Activated T-cell treated with anti-CD3 and anti-CD28 coated beads for 48 hours (primary cell): ENCODE measurements around the gene DPEP1.
"Not testable (repeated sequence)": the region's sequence is repeated elsewhere in the genome, so short reads cannot be mapped to it uniquely, and the experiment has no call there.

Source experiments
- DNase-seq: peaks from one replicate; pipeline ENCODE4 v3.0.0-alpha.2; 2020; ENCODE audit warnings: low read depth

Gene DPEP1

GRCh38 chr16:89619840-89620239, 6.4 kb downstream of the DPEP1 start:
- DNase-seq = no peak

- DNase-seq = no peak
Measured at GRCh38 chr16:89620406-89620841, 7.0 kb downstream of the DPEP1 start.

GRCh38 chr16:89621136-89621697, 7.8 kb downstream of the DPEP1 start:
- DNase-seq = no peak

GRCh38 chr16:89621698-89622409, 8.4 kb downstream of the DPEP1 start:
- no peak for DNase-seq

- DNase-seq = no peak
Measured at GRCh38 chr16:89623511-89624261, 10.2 kb downstream of the DPEP1 start.

- DNase-seq = no peak
Measured at GRCh38 chr16:89624777-89625761, 11.6 kb downstream of the DPEP1 start.

GRCh38 chr16:89629827-89630610, 16.6 kb downstream of the DPEP1 start:
- DNase-seq = no peak

- no peak for DNase-seq
Measured at GRCh38 chr16:89633064-89633631, 19.7 kb downstream of the DPEP1 start.

- DNase-seq = not testable (repeated sequence)
Measured at GRCh38 chr16:89634463-89635385, 21.3 kb downstream of the DPEP1 start.

GRCh38 chr16:89636663-89637062, 23.2 kb downstream of the DPEP1 start:
- no peak for DNase-seq

- DNase-seq = no peak
Measured at GRCh38 chr16:89637379-89637778, 23.9 kb downstream of the DPEP1 start.

GRCh38 chr16:89638455-89638854, 25.0 kb downstream of the DPEP1 start:
- no peak for DNase-seq

GRCh38 chr16:89639385-89639784, 25.9 kb downstream of the DPEP1 start:
- DNase-seq = no peak

- no peak for DNase-seq
Measured at GRCh38 chr16:89641458-89642119, 28.1 kb downstream of the DPEP1 start.

GRCh38 chr16:89642574-89642973, 29.1 kb downstream of the DPEP1 start:
- DNase-seq = no peak

- no peak for DNase-seq
Measured at GRCh38 chr16:89643769-89644300, 30.4 kb downstream of the DPEP1 start.

- no peak for DNase-seq
Measured at GRCh38 chr16:89645122-89645521, 31.7 kb downstream of the DPEP1 start.

- no peak for DNase-seq
Measured at GRCh38 chr16:89646270-89646669, 32.8 kb downstream of the DPEP1 start.

- DNase-seq = no peak
Measured at GRCh38 chr16:89646906-89647305, 33.5 kb downstream of the DPEP1 start.
